Esophagus squamous epithelium (tissue), 4 donors: ENCODE results near the gene PICK1.

Source experiments
- CTCF ChIP-seq, 6 experiments: fragments of 450-650 bp in 4 of 6; fragments of 200-600 bp in 2 of 6; sonication (generic) in 2 of 6; IDR thresholded peaks; one replicate each; pipeline ENCODE4 v1.5.1; 2016 to 2019; ENCODE audit warnings: antibody characterized with exemption in 6 of 6, mild to moderate bottlenecking in 4 of 6, moderate library complexity in 4 of 6
- POLR2A ChIP-seq, 4 donors: fragments of 450-650 bp; IDR thresholded peaks; one replicate each; pipeline ENCODE4 v1.6.1; 2017; ENCODE audit warnings: antibody characterized with exemption in 4 of 4, mild to moderate bottlenecking in 4 of 4, moderate library complexity in 3 of 4

- TF ChIP-seq CTCF (IDR thresholded peaks at IDR 0.05) (no peak), POLR2A (IDR thresholded peaks at IDR 0.05) (no peak)
Observed at GRCh38 chr22:38025514-38025913, 31.7 kb upstream of the PICK1 start.
